Mesodermal cell (in vitro differentiated cells): ENCODE results near the gene NELFB.
A peak's percentile ranks its signal among the peaks of the same experiment; 100 is the strongest.

ENCODE experiments used
- H3K27ac ChIP-seq: 2 replicates; pipeline ENCODE4 v1.7.0; 2013; ENCODE audit warnings: mild to moderate bottlenecking, low read depth, low read length, moderate library complexity; ENCODE audit not compliant: severe bottlenecking
- H3K36me3 ChIP-seq: 2 replicates; pipeline ENCODE4 v1.7.1; 2013; ENCODE audit warnings: mild to moderate bottlenecking, low read length, moderate library complexity; ENCODE audit not compliant: control insufficient read depth, insufficient read depth
- H3K4me1 ChIP-seq: one replicate; pipeline ENCODE4 v1.7.1; 2013; ENCODE audit warnings: mild to moderate bottlenecking, low read length; ENCODE audit not compliant: insufficient read depth, control insufficient read depth, poor library complexity, severe bottlenecking
- H3K4me3 ChIP-seq: 2 replicates; pipeline ENCODE4 v1.7.0; 2013; ENCODE audit warnings: low read length, control low read depth, mild to moderate bottlenecking; ENCODE audit not compliant: insufficient read depth, poor library complexity, severe bottlenecking; ENCODE audit errors: extremely low read depth
- H3K9me3 ChIP-seq: 2 replicates; pipeline ENCODE4 v1.7.1; 2013; ENCODE audit warnings: mild to moderate bottlenecking, low read length, moderate library complexity; ENCODE audit not compliant: control insufficient read depth
- WGBS, 2 experiments: methylation state at CpG; one replicate each; pipeline ENCODE4 v1.1.5; 2013; ENCODE audit warnings: missing lambda C conversion rate in 2 of 2; ENCODE audit not compliant: insufficient coverage in 2 of 2; 5-methylcytosine and 5-hydroxymethylcytosine counted together

NELFB gene

DNA sequence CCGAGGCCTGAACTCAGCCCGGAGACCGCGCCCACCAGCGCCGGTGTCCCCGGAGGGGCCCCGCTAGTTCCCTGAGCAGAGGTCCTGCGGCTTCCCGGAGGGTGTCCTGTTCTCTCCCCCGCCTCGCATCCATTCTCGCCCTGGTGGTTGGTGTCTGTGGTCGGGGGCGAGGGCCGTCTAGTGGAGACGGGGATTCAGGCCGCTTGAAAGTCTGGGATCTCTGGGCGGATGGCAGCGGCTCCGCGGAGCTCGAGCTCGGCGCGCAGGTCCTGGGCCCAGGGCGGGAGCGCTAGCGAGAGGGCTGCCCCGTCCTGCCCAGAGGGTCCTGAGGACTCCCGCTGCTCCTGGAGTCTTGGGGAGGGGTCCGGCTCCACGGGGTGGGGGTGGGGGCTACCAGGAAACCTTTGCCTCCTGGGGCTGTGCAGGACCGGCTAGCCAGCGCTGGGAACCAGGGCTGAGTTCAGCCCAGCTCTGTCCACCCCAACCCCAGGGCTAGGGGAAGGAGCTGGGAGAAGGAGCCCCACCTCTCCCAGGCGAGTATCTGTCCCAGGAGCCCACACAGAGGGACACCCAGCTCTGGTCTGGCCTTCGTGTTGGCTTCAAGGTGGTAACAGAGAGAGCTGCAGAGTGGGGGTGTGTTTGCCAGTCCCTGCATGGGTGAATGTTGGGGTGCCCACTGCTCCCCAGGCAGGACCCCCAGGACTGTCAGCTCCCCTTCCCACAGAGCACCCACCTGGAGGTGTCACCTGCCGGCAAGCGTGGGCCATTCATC is 26.4 kb downstream of the NELFB start:
- WGBS, 2 experiments: 93% methylated on average over 33 to 35 of the region's 39 CpGs
- peaks cover 40% of the 10 kb centered on the region for H3K36me3 ChIP-seq
- H3K4me3 ChIP-seq: no peak overlapping the region
- H3K27ac ChIP-seq: no peak overlapping the region
- H3K9me3 ChIP-seq: no peaks in the 10 kb centered on the region
- H3K4me1 ChIP-seq: peaks cover 11% of the 10 kb centered on the region

DNA sequence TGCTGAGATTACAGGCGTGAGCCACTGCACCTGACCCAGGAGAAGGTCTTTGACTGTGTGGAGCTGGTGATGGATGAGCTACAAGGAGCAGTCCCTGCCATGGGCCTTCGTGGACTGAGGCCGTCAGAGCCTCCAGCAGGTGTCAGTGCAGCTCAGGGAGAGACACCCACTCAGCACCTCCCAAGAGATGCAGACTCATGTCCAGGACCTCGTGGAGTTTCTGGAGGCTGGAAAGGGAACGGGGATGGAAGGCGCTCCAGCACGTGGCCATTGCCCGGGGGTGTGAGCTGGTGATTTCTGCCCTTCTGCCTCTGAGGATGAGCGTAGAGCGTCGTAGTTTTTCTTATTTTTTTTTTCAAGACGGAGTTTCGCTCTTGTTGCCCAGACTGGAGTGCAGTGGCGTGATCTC is 31.9 kb downstream of the NELFB start:
- Histone ChIP-seq H3K27ac (no peak overlapping the region), H3K9me3 (no peaks in the 10 kb centered on the region), H3K36me3 (peaks cover 19% of the 10 kb centered on the region), H3K4me3 (no peak overlapping the region), H3K4me1 (no peaks in the 10 kb centered on the region)
- WGBS, 2 experiments: 66 to 70% methylated on average over 12 to 14 of the region's 14 CpGs

DNA sequence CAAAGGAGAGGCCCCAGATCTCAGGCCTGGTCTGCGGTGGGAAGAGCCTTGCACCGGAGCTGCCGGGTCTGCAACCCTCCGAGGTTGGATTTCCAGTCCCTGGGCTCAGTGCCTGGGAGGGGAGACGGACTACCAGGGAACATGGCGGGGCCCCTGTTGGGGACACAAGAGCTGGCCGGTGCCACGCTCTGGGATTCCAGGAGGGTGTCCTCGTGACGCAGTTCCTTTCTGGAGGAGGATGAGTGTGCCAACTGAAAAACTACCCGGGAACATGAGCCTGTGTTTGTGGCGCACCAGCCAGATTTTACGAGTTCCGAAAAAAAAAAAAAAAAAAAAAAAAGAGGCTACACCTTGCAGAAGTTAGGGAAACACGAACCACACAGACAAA is 38.0 kb downstream of the NELFB start:
- Histone ChIP-seq H3K27ac (no peak overlapping the region), H3K9me3 (no peaks in the 10 kb centered on the region), H3K36me3 (no peaks in the 10 kb centered on the region), H3K4me3 (no peak overlapping the region), H3K4me1 (peaks cover 3% of the 10 kb centered on the region)
- WGBS, 2 experiments: 82 to 93% methylated on average over 12 of the region's 15 CpGs

DNA sequence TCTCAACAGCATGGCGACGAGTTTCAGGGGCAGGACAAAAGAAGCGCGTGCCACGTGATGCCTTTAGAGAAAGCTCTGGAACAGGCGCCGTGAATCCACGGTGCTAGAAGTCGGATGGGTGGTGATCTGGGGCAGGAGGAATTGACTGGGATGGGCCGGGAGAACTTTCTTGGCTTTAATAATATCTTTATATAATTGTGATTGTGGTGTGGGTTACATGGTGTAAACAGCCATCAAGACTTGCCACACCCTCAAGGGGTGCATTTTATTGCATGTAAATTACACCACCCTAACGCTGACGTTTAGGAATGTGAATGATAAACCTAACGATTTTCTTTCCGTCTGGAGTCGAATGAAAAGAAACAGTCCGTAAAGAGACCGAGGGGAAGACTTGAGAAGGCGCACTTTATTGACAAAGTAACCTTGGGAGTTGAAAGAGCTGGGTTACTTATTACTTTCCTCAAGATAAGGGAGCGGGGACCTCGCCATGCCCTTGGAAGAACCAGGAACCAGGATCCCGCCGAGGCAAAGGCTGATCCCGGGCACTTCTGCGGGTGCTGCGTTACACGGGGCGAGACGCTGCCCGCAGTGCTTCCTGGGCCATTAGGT is 38.5 kb downstream of the NELFB start:
- Histone ChIP-seq H3K27ac (no peak overlapping the region), H3K4me3 (no peak overlapping the region), H3K4me1 (peaks cover 8% of the 10 kb centered on the region), H3K9me3 (no peaks in the 10 kb centered on the region), H3K36me3 (no peaks in the 10 kb centered on the region)
- WGBS, 2 experiments: 94 to 98% methylated on average over 25 to 27 of the region's 29 CpGs

DNA sequence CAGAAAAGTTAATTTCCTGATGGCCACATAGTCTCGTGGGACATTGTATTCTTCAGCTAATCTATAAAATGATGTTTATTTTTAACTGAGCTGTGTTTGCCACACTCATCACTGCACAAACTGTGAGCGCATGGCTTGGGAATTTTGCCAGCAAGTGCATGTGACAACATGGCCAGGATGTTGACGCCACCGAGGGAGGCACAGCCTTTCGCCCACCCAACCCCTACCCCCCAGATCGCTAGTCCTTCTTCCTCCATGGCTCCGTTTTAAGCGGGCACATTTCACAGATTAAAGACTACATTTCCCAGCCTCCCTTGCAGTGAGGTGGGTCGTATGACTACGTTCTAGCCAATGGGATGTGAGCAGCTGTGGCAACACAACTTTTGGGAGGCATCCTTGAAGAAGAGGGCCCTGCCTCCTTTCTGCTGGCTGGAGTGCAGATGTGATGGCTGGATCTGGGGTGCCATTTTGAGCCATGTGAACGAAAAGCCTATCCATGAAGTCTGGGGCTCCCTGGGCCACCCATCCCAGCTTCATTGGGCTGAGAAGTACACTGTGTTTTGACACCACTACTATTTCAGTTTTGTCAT is 39.1 kb downstream of the NELFB start:
- Histone ChIP-seq H3K36me3 (no peaks in the 10 kb centered on the region), H3K9me3 (no peaks in the 10 kb centered on the region), H3K4me3 (no peak overlapping the region), H3K27ac (no peak overlapping the region), H3K4me1 (peaks cover 13% of the 10 kb centered on the region)
- 80 to 84% methylated on average over 8 to 10 of the region's 11 CpGs for WGBS, 2 experiments

DNA sequence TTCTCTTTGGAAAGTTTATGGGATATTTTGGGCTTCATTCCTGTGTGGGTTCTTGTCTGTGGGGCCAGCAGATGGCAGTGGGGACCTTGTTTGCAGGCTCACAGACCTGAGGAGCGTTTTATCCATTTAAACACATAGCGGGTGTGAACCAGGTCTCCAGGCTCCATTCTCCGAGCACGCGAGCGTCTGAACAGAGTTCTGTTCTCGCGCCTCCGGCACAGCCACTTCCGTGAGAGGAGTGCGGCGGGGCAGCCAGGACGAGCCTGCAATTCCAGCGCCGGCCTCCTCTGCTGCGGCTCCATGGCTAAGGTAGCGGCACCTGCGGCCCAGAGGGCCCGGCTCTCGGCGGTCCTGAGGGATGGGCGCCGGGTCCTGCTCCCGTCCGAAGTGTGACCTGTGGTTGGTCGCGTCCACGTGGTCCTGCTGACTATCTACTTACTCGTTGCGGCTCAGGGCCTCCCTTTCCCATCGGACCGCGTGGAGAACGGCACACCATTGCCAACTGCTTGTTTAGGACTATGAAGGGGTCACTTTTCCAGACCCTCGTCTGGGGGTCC is 39.6 kb downstream of the NELFB start:
- H3K4me1 ChIP-seq: peaks cover 19% of the 10 kb centered on the region
- H3K4me3 ChIP-seq: no peak overlapping the region
- H3K36me3 ChIP-seq: no peaks in the 10 kb centered on the region
- no peak overlapping the region for H3K27ac ChIP-seq
- no peaks in the 10 kb centered on the region for H3K9me3 ChIP-seq
- 30 to 36% methylated on average over 33 to 35 of the region's 35 CpGs for WGBS, 2 experiments

DNA sequence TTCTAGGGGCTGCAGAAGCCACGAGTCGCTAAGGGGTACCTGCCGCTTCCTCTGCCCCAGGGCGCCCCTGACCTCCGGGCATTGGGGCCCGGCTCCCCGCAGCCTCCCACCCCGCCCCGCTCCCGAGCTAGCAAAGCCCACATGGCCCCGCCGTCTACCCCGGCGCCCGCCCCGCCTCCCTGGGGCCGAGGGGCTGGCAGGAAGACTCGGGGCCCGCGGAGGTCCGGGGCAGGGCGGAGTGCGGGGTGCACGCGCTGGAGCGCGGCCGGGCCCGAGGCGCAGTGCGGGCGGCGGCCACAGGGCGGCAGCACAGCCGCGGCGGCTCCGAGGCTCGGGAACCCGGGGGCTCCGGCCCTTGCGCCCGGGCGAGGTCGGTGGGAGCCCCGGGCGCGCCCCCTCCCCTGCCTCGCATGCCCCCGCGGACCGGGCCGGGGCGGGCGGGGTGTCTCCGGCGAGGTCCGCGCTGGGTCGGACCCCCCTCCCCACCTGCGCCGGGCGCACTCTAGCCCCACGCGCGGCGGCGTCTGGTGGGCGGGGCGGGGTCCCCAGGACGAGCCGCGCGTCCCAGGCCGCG is 40.2 kb downstream of the NELFB start:
- H3K27ac ChIP-seq: no peak overlapping the region

DNA sequence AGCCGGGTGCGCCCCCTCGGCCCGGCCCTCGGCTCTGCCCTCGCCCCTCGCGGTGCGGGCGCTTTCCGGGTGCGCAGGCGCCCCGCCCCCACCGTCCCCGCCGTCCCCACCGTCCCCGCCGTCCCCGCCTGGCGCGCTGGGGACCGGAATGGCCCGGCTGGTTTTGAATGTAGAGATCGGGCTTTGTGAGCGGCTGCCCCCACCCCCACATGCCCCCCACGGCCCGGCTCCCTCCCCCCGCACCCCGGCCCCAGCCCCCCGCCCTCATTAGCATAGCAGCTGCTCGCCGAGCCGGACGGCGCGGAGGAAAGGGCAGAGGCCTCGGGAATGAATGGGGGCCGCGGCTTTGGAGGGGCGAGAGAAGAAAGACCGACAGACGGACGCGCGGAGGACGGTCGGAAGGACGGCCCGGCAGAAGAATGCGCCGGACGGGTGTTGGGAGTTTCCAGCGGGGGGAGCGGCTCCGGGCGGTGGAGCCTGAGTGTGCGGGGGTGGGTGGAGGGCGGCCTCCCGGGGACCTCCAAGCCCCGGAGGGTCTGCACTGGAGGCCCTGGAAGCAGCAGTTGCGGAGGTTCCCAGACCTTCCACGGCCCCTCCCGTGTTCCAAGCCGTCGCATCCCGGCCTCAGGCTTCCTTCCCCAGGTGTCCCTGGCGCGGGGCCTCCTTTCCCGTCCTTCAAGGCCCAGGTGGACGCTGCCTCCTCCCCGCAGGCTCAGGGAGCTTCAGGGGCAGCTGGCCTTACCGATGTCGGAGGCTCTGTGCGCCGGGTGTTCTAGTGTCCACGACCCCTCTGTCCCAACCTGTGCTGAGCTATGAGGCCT is 40.9 kb downstream of the NELFB start:
- H3K4me3 ChIP-seq: peak overlapping the region; percentile 11
- WGBS, 2 experiments: 12 to 13% methylated on average over 44 to 48 of the region's 78 CpGs
- no peak overlapping the region for H3K27ac ChIP-seq

More for the DNA sequence above, 40.2 kb downstream of the NELFB start:
- Histone ChIP-seq H3K4me1 (peaks cover 25% of the 10 kb centered on the region), H3K4me3 (no peak overlapping the region), H3K9me3 (no peaks in the 10 kb centered on the region), H3K36me3 (no peaks in the 10 kb centered on the region)
- 2% methylated on average over 68 of the region's 76 CpGs for WGBS, 2 experiments

DNA sequence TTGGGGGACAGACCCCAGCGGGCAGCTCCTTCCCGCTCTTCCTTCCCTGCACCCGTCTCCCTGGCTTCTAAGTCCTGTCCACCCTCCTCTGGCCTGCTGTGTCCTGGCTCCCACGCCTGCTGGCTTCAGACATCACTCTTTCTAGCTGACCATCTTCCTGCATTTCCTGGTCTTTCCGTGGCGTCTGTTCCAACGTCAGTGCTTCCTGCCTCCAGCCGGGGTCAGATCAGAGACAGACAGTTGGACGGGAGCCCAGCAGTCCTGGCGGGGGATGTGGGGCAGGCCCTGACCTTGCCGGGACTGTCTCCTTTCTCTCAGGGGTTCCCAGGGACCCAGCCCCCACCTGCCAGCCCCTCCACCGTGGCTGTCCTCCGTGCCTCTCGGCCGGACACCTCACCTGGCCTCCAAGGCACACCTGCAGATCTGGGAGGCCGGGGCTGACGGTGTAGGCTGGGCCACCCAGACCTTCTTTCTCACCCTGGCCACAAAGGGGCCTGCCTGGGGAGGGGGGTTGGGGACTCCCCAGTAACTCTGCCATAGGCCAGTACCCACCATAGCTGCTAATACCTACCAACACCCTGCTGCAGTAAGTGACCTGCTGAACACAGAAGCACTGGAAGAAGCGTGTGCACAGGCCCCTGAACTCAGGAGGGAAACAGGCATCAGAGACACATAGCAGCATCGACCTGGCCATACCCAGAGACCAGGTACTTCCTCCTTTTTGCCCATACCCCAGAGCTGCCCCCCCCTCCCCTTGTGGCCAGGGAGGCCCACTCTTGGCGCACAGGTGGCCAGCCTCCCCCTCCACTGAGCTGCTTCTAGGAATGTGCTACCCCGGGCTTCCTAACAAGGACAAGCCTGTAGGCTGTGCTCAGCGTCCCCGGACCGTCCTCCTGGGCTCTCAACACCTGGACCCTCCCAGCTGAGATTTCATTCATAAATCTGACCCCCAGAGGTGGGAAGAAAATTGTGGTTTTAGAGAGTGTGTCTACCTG is 41.8 kb downstream of the NELFB start:
- WGBS, 2 experiments: 60 to 73% methylated on average over 16 to 19 of the region's 24 CpGs
- no peaks in the 10 kb centered on the region for H3K36me3 ChIP-seq
- H3K9me3 ChIP-seq: no peaks in the 10 kb centered on the region
- no peak overlapping the region for H3K27ac ChIP-seq
- no peak overlapping the region for H3K4me3 ChIP-seq
- H3K4me1 ChIP-seq: peaks cover 27% of the 10 kb centered on the region

More for the DNA sequence above, 40.9 kb downstream of the NELFB start:
- H3K36me3 ChIP-seq: no peaks in the 10 kb centered on the region
- H3K4me1 ChIP-seq: peaks cover 27% of the 10 kb centered on the region
- H3K9me3 ChIP-seq: no peaks in the 10 kb centered on the region
